ENCODE results near the gene GARS1.

Gene GARS1

DNA sequence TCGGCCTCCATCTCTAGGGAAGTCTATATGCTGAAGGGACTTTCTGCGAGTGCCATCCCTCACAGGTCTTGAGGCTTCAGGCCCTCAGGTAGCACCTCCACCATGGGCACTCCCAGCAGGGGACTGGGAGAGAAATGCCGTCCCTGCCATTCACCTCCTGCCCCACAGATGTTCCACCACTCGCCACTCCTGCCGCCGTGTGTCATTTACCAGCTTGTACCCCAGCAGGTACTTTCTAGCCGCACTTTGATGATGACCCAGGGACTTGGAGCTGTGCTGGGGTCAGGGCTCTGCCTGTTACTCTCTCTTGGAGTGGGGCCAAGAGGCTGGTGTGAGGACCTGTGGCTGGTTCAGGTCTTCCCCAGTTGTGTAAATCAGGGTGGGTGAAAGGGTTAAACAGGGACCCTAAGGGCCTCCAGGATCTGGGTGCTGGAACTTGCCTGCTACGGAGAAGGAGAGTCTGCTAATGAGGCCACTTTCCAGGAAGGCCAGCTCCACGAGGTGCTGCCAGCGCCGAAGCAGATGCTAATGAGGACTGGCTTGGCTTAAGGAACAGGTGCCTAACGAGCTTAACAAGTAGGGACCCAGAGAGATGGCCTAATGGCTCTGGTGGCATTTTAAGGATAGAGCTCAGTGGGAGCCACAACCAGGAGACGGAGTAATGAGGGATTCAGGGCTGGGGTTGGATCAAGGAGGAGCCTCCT, 55.2 kb downstream of the GARS1 start:
- H3K4me1 Mint-ChIP-seq, result no peaks in the 10 kb centered on the region
- H3K9me3 Mint-ChIP-seq, result no peaks in the 10 kb centered on the region
- no peak overlapping the region for H3K27ac Mint-ChIP-seq
- no peak overlapping the region for H3K4me3 Mint-ChIP-seq
- peaks cover 15% of the 10 kb centered on the region for H3K36me3 Mint-ChIP-seq (ENCODE audit: low read depth)
- TF ChIP-seq, protein P1, sequence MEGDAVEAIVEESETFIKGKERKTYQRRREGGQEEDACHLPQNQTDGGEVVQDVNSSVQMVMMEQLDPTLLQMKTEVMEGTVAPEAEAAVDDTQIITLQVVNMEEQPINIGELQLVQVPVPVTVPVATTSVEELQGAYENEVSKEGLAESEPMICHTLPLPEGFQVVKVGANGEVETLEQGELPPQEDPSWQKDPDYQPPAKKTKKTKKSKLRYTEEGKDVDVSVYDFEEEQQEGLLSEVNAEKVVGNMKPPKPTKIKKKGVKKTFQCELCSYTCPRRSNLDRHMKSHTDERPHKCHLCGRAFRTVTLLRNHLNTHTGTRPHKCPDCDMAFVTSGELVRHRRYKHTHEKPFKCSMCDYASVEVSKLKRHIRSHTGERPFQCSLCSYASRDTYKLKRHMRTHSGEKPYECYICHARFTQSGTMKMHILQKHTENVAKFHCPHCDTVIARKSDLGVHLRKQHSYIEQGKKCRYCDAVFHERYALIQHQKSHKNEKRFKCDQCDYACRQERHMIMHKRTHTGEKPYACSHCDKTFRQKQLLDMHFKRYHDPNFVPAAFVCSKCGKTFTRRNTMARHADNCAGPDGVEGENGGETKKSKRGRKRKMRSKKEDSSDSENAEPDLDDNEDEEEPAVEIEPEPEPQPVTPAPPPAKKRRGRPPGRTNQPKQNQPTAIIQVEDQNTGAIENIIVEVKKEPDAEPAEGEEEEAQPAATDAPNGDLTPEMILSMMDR (IDR thresholded peaks at IDR 0.05; ENCODE audit: unreplicated experiment in 3 of 3), result no peak
- H3K27me3 Mint-ChIP-seq (ENCODE audit: low read depth), result no peaks in the 10 kb centered on the region

GRCh38 chr7:30650421-30650808, 55.7 kb downstream of the GARS1 start:
- Mint-ChIP-seq H3K4me3 (no peak overlapping the region), H3K36me3 (ENCODE audit: low read depth) (peaks cover 11% of the 10 kb centered on the region), H3K4me1 (no peaks in the 10 kb centered on the region), H3K9me3 (no peaks in the 10 kb centered on the region), H3K27ac (no peak overlapping the region), H3K27me3 (ENCODE audit: low read depth) (no peaks in the 10 kb centered on the region)
- TF ChIP-seq, protein P1 (IDR thresholded peaks at IDR 0.05; ENCODE audit: unreplicated experiment in 3 of 3), result no peak

DNA sequence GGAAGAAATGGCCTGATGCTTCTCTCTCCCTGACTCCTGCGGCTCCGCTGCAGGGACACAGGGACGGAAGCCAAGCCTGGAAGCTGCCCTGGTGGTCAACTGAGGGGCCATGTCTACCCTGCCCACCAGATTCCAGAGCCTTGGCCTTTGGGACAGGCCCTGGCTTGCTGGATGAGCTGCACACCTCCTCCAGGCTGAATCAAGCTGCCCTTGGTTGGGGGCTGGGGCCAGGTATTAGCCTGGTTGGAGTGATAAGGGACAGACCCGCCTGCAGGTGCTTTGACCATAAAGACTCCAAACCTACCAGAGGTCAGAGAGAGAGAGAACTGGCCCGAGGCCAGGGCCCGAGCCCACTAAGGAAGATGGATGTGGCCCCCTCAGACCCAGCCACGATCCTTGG, 57.5 kb downstream of the GARS1 start:
- H3K36me3 Mint-ChIP-seq (ENCODE audit: low read depth), result no peaks in the 10 kb centered on the region
- TF ChIP-seq, protein P1 (IDR thresholded peaks at IDR 0.05; ENCODE audit: unreplicated experiment in 3 of 3), result no peak
- no peaks in the 10 kb centered on the region for H3K9me3 Mint-ChIP-seq
- H3K4me1 Mint-ChIP-seq, result no peaks in the 10 kb centered on the region
- no peak overlapping the region for H3K27ac Mint-ChIP-seq
- no peak overlapping the region for H3K4me3 Mint-ChIP-seq
- H3K27me3 Mint-ChIP-seq (ENCODE audit: low read depth), result no peaks in the 10 kb centered on the region

- Mint-ChIP-seq H3K27ac (no peak overlapping the region), H3K36me3 (ENCODE audit: low read depth) (no peaks in the 10 kb centered on the region), H3K4me1 (no peaks in the 10 kb centered on the region), H3K9me3 (no peaks in the 10 kb centered on the region), H3K4me3 (no peak overlapping the region), H3K27me3 (ENCODE audit: low read depth) (no peaks in the 10 kb centered on the region)
- TF ChIP-seq, protein P1 (IDR thresholded peaks at IDR 0.05; ENCODE audit: unreplicated experiment in 3 of 3), result no peak
Observed at GRCh38 chr7:30652698-30653641, 58.3 kb downstream of the GARS1 start.

- H3K36me3 Mint-ChIP-seq (ENCODE audit: low read depth), result no peaks in the 10 kb centered on the region
- H3K27me3 Mint-ChIP-seq (ENCODE audit: low read depth), result peaks cover 3% of the 10 kb centered on the region
- TF ChIP-seq, protein P1 (IDR thresholded peaks at IDR 0.05; ENCODE audit: unreplicated experiment in 3 of 3), result no peak
- no peak overlapping the region for H3K27ac Mint-ChIP-seq
- no peaks in the 10 kb centered on the region for H3K4me1 Mint-ChIP-seq
- no peak overlapping the region for H3K4me3 Mint-ChIP-seq
- no peaks in the 10 kb centered on the region for H3K9me3 Mint-ChIP-seq
Observed at GRCh38 chr7:30654296-30655090, 59.8 kb downstream of the GARS1 start.

All from nephron (organoid).